ENCODE results near the gene MTX1.
"Not testable (repeated sequence)": the region's sequence is repeated elsewhere in the genome, so short reads cannot be mapped to it uniquely, and the experiment has no call there.

GRCh38 chr1:155214702-155215101 is 6.2 kb downstream of the MTX1 start:
- not testable (repeated sequence) for TF ChIP-seq CTCF (IDR thresholded peaks at IDR 0.05 in 4 of 5, conservative IDR thresholded peaks at IDR 0.05 in 1 of 5); POLR2A (IDR thresholded peaks at IDR 0.05)

All from gastrocnemius medialis (tissue), 4 donors.